GM19043 (cell line): Measurements from ENCODE around the gene DNTTIP2.
"Not testable (repeated sequence)": the region's sequence is repeated elsewhere in the genome, so short reads cannot be mapped to it uniquely, and the experiment has no call there.

Experiments
- ATAC-seq: cut with Tn5 transposase; IDR thresholded peaks from one replicate; pipeline ENCODE4 v1.9.1; 2021; ENCODE audit warnings: low read depth; ENCODE audit not compliant: unreplicated experiment

Gene DNTTIP2

DNA sequence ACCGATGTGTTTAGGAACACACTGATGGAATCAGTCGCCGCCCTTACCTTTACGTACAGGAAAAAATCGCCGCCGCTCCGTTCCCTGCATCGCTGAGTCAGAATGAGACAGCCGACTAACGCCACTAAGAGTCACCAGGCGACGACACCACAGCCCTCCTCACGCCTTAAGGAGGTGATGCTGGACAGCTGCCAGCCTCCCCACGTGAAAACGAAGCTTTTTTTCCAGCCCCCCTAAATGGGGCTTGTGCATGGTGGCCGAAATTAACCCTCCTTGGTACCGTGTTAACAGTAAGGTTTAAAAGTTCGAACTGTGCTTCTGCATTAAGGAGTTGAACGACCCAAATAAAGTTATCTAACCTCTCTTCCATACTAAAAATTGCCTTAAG lies 511 bp downstream of the DNTTIP2 start:
- peak; percentile 35 for ATAC-seq

DNA sequence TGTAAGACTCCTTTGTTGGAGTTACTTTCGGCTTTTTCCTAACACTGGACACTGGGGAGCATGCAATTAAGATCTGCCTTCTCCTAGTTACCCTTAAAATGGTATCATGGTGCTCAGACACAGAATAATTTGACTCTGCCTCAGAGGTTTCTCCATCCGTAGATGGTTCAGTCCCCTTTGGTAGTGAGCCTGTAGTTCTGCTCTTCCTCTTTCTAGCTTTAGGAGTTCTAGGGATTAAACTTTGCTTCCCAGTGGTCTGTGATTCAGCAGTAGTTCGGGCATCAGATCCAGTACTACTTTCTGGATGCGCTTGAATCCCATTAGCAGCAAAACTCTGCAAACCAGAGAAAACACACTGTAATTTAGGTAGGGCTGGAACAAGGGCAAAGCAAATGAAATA lies 1.5 kb downstream of the DNTTIP2 start:
- ATAC-seq = no peak

GRCh38 chr1:93876244-93876643 lies 2.8 kb downstream of the DNTTIP2 start:
- ATAC-seq = no peak

- ATAC-seq = no peak
Measured at GRCh38 chr1:93874025-93874651, 4.9 kb downstream of the DNTTIP2 start.

DNA sequence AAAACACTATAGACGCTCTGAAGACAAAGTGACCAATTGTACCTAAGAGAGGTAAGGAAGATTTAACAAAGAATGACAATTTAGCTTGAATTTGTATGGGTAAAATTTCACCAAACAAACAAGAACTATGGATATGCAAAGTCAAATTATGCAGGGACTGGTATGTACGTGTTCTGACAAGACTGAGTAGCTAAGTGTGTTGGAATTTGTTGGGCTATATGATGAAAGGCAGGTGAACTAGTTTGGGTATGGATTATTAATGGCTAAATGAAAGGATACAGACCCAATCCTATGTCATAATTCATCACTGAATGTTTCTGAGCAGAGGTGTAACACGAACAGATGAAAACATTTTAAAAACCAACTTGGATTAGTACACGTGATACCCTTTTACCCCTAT lies 7.6 kb downstream of the DNTTIP2 start:
- no peak for ATAC-seq

GRCh38 chr1:93869653-93870052 lies 9.4 kb downstream of the DNTTIP2 start:
- no peak for ATAC-seq

GRCh38 chr1:93868492-93868891 lies 10.5 kb downstream of the DNTTIP2 start:
- not testable (repeated sequence) for ATAC-seq

GRCh38 chr1:93865253-93865652 lies 13.8 kb downstream of the DNTTIP2 start:
- ATAC-seq = no peak

DNA sequence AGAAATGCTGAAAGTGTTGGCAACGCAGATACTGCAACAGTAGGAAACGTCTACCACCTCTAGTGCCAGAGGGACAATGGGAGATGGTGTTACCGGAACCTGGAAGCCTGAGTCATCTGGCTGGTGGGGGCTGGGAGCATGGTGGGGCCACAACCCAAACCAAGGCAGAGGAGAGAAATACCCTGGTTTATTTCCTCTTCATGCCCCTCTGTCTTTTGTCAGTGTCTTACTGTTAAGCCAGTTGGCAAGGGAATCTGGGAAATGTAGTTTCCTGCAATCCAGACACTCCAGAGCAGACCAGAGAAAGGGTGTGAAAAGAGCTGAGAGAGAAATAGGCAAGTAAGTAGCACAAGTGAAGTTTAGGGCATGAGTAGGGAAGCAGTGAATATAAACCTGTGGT lies 14.8 kb downstream of the DNTTIP2 start:
- no peak for ATAC-seq

- ATAC-seq = not testable (repeated sequence)
Measured at GRCh38 chr1:93857653-93858052, 21.4 kb downstream of the DNTTIP2 start.

GRCh38 chr1:93855983-93856382 lies 23.0 kb downstream of the DNTTIP2 start:
- ATAC-seq = not testable (repeated sequence)

DNA sequence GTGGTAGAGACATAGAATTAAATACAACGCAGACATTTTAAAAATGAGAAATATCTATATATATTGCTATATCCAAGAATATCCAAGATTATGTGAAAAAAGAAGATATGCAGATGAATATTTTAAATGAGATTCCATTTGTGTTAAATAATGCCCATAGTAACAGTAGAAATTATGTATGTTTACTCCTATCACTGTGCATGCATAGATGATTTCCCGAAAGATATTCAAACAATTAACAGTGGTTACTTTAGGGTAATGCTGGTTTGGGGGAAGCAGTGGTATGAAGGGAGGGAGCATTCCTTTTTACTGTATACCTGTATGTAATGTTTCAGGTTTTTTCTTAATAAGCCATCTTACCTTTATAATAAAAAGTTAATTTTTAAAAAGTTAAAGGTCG lies 25.1 kb downstream of the DNTTIP2 start:
- no peak for ATAC-seq

DNA sequence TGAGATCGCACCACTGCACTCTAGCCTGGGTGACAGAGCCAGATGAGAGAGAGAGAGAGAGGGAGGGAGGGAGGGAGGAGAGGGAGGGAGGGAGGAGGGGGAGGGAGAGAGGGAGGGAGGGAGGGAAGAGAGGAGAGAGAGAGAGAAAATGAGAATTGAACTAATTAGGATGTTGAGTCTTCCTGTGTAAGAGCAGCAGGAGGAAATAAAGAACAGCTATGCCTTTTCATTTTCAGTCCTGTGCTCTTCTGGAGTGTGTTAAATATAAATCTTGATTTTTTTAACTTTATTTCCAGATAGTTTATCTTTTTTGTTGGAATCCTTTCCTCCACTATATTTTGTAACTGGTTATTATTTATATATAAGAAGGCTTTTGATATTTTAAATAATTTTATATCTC lies 27.1 kb downstream of the DNTTIP2 start:
- ATAC-seq = no peak

- ATAC-seq = no peak
Measured at GRCh38 chr1:93851327-93851712, 27.7 kb downstream of the DNTTIP2 start.

DNA sequence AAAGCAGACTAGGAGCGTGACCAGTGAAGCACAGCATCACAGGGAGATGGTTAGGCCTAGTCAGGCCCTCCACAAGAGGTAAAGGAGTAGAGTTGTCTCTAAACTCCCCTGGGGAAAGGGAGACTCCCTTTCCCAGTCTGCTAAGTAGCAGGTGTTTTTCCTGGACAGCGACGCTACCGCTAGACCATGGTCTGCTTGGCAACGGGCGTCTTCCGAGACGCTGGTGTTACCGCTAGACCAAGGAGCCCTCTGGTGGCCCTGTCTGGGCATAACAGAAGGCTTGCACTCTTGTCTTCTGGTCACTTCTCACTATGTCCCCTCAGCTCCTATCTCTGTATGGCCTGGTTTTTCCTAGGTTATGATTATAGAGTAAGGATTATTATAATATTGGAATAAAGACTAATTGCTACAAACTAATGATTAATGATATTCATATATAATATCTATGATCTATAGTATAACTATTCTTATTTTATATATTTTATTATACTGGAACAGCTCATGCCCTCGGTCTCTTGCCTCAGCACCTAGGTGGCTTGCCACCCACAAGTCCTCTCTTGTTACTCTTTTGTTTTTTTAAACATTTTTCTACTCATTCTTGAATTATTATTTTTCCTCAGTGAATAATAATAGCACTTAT lies 28.2 kb downstream of the DNTTIP2 start:
- not testable (repeated sequence) for ATAC-seq

DNA sequence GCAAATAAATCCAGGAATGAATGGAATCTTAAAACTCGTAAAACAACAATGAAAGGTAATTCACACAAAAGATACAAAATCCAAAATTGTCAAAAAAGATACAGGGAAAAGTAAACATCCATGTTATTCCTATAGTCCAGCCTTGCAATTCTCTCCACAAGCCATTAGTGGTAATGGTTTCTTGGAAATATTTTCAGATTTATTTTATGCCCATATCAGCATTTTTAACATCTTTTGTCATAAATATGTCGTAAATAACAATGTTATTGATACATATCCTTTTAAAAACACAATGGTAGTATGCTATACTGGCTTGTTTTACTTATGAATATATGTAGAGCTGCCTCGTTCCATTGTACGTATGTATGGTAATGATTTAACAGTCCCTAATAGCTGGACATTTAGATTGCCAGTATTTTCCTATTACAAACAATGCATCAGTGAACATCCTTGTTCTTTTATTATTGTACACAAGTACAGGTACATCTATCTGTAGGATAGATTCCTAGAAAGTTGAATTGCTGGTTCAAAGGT lies 30.6 kb downstream of the DNTTIP2 start:
- ATAC-seq = no peak

DNA sequence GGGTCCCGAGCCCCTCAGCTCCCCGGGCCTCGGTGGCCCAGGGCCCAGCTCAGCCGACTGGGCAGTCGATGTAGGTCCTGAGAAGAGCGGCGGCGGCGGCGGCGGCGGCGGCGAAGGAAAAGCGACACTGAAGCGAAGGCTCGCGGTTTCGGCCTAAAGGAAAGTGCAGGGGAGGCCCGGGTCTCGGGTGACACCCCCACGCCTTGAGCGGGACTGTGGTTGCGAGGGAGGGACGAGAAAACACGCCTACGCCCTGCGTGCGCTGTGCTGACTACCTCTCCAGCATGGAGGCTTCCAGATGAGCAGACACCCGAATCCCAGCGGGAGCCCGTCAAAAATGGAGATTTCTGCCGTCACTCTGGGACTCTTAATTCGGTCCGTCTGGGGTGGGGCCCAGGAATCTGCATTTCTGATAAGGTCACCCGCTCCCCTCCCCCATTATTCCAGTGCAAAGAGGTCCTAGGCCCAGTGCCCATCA lies 31.2 kb downstream of the DNTTIP2 start:
- ATAC-seq = peak; percentile 17

DNA sequence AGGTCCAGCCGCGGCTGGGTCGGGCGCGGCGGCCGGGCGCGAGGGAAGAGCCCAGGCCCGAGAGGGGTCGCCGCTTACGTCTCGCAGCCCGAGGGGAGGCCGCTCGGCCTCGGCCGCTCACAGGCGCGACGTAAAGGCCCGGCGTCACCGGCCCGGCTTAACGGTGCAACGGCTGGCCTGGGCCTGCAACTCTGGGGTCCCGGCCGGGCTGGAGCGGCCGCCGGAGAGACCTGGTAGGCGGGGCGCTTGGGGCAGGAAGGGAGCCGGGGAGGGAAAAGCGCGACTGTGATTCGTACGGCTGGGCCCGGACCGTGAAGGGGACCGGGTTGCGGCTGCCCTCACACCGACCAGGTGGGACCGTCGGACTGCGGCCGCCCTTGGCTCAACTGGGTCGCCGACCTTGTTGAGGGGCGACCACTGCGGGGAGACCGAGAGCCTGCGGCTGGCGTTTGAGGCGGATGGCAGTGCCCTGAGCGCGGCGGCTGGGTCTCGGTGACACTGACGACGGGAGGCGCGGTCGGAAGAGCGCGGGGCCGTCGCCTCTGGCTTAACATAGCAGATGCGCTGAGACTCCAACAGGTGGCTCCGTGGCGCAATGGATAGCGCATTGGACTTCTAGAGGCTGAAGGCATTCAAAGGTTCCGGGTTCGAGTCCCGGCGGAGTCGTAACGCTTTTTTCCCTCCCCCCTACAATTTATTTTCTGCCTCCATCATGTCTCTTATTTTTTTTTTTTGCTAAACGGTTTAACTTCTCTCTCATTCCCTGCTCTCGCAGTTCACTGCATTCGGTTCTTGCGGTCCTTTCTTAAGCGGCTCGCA lies 31.8 kb downstream of the DNTTIP2 start:
- peak; percentile 53 for ATAC-seq

DNA sequence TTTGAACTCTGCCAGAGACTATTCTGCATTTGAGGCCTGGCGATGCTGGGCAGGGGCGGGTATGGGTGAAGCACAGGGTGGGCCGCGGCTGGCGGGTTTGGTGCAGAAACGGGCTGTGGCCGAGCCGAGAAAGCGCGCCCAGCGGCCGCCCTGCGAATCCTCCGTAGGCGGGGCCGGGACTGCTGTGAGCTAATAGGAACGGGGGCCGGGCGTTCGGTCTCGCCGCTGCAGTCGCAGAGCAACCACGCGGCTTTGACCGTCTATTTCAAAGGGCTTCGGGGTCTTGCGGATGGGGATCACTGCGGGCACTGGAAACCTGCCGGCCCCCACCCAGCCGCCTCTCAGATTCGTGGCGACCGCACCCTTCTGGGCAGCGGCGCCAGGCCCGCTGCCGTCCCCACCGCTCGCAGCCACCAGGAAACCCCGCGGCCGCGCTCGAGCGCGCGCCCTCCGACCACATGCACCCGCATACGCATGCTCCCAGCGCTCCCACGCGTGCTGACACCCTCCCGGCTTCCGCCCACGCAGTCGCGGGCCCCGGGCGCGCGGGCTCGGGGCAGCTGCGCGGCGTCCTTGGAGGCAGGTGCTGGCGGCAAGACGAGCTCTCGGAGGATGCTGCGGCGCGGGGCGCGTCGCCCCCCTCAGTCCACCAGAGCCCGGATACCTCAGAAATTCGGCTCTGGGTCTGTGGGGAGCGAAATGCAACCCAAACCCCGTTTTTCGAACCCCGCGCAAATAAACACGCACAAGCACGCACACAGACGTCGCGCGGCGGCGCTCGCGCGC lies 32.6 kb downstream of the DNTTIP2 start:
- ATAC-seq = peak; percentile 56

DNA sequence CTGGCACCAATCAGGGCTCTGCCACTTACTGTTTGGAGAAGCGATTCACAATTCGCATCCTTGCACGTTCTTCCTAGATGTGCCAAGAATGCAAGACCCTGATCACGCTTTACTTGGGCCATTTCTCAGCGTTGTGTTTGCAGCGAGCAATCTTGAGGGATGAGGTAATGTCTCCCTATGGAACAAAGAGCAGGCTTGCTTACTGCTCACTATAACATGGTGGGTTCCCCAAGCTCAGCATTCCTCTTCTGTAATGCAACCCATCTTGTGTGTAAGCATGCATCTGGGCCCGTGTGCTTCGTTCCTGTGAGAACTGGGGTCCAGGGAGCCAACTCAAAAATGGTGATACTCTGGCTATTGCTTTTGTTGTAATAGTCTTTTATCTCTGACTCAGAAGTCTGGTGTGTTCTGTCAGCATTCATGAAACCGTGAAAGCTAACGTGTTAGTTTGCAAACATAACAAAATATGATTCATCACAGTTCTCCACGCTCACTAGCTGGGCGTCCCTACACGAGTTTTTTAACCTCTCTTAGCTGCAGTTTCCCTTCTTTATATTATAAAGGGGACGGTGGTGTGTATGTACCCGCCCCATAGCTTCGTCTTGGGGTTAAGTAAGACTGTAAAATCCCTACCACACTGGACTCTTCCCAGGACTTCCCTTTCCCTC lies 33.3 kb downstream of the DNTTIP2 start:
- peak; percentile 16 for ATAC-seq
